ENCODE results near the gene PLCD4. TPM values are rescaled to one million over a fixed set of nuclear protein-coding genes. Genes with fewer than 3 reads are reported as not detected.

The PLCD4 gene
- total RNA-seq, 4 donors from 2014 or later, result 0.34 to 2.7 (median 0.59) TPM

- WGBS, 2 donors, result 92 to 94% methylated on average over 3 of the region's 3 CpGs
- intact Hi-C loops (cut with DNase I; ENCODE audit: low total_unique reads), result no loop called here
- no peak for DNase-seq (ENCODE audit: low spot score in 2 of 2)
- TF ChIP-seq POLR2A (IDR thresholded peaks at IDR 0.05), result no peak
- TF ChIP-seq CTCF (IDR thresholded peaks at IDR 0.05), result no peak
- no peak overlapping the region for H3K4me3 ChIP-seq (ENCODE audit: low read depth, poor library complexity, severe bottlenecking)
These were observed 30.0 kb upstream of the PLCD4 start for GRCh38 chr2:218577482-218578220.

GRCh38 chr2:218578272-218578877 is 29.3 kb upstream of the PLCD4 start:
- no peak overlapping the region for H3K4me3 ChIP-seq (ENCODE audit: low read depth, poor library complexity, severe bottlenecking)
- intact Hi-C loops (cut with DNase I; ENCODE audit: low total_unique reads), result no loop called here
- DNase-seq (ENCODE audit: low spot score in 2 of 2), result no peak
- WGBS, 2 donors, result 94 to 96% methylated on average over 3 of the region's 3 CpGs
- TF ChIP-seq POLR2A (IDR thresholded peaks at IDR 0.05) (no peak), CTCF (IDR thresholded peaks at IDR 0.05) (no peak)

- TF ChIP-seq CTCF (IDR thresholded peaks at IDR 0.05) (no peak), POLR2A (IDR thresholded peaks at IDR 0.05) (no peak)
- intact Hi-C loops (cut with DNase I; ENCODE audit: low total_unique reads), result no loop called here
- DNase-seq (ENCODE audit: low spot score in 2 of 2), result no peak
- 88 to 94% methylated on average over 7 of the region's 7 CpGs for WGBS, 2 donors
- H3K4me3 ChIP-seq (ENCODE audit: low read depth, poor library complexity, severe bottlenecking), result no peak overlapping the region
These were observed 25.6 kb upstream of the PLCD4 start for GRCh38 chr2:218582076-218582475.

- intact Hi-C loops (cut with DNase I; ENCODE audit: low total_unique reads), result no loop called here
- DNase-seq (ENCODE audit: low spot score in 2 of 2), result no peak
- H3K4me3 ChIP-seq (ENCODE audit: low read depth, poor library complexity, severe bottlenecking), result no peak overlapping the region
- 92 to 93% methylated on average over 6 of the region's 6 CpGs for WGBS, 2 donors
- no peak for TF ChIP-seq POLR2A (IDR thresholded peaks at IDR 0.05)
- no peak for TF ChIP-seq CTCF (IDR thresholded peaks at IDR 0.05)
These were observed 23.5 kb upstream of the PLCD4 start for GRCh38 chr2:218583983-218584850.

GRCh38 chr2:218585541-218585940 is 22.2 kb upstream of the PLCD4 start:
- WGBS, 2 donors, result 93 to 100% methylated on average over 1 of the region's 1 CpG
- TF ChIP-seq POLR2A (IDR thresholded peaks at IDR 0.05) (no peak), CTCF (IDR thresholded peaks at IDR 0.05) (no peak)
- DNase-seq (ENCODE audit: low spot score in 2 of 2), result no peak
- H3K4me3 ChIP-seq (ENCODE audit: low read depth, poor library complexity, severe bottlenecking), result no peak overlapping the region
- intact Hi-C loops (cut with DNase I; ENCODE audit: low total_unique reads), result no loop called here

All from lower leg skin (tissue), 4 donors.